PFSK-1 (cell line): Measurements from ENCODE around the gene LAMA3.

Experiments used
- POLR2AphosphoS5 ChIP-seq: IDR thresholded peaks from 2 replicates; pipeline ENCODE4 v1.6.1; 2012; ENCODE audit warnings: low read depth, mild to moderate bottlenecking, control low read depth, low read length, moderate library complexity
- TAF1 ChIP-seq: IDR thresholded peaks from 2 replicates; pipeline ENCODE4 v1.6.1; 2012; ENCODE audit warnings: low read length, control low read depth, borderline replicate concordance; ENCODE audit not compliant: insufficient read depth
- TF ChIP-seq, protein P1 (sequence below), 2 experiments: IDR thresholded peaks; 2 replicates each; pipeline versions ENCODE4 v1.6.1 to v1.8.0; 2011 to 2012; ENCODE audit warnings: low read depth in 2 of 2, low read length in 2 of 2, control low read depth in 1 of 2, inconsistent platforms in 1 of 2, mild to moderate bottlenecking in 1 of 2, moderate library complexity in 1 of 2; ENCODE audit not compliant: insufficient read depth in 1 of 2

DNA sequence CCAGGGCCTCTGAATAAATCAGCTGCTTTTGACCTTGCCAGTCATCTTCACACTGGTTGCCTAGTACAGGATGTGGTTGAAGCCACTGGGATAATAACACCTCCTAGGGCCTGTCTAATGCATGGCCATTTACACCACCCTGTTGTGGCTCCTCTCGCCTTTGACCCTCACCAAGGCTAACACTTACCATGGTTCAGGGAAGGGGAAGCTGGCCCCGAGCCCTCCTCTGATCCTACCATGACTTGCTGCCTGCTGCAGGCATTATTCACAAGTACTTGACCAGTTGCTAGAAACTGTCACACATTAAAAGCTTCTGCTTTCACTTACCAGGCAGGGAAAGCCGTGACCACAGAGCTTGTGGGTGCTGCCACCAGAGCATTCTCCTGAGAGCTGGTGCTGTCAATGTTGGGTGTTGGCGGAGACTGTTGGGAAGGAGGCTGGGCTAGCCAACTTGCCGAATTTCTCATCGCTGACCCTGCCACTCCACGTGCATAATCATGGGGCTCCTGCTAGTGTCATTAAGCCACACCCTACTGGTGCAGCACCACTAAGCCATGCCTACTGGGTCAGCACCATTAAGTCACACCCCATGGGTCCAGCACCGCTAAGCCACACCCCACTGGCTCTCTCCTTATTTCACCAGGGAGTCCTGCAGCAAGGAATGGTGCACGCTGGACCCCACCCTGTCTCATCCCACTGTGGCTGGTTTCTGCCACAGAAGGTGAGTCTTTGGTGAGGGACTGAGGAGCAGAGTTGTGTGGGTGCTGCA, 278.3 kb downstream of the LAMA3 start:
- TF ChIP-seq POLR2AphosphoS5 (no peak), TAF1 (no peak)
- TF ChIP-seq, protein P1, sequence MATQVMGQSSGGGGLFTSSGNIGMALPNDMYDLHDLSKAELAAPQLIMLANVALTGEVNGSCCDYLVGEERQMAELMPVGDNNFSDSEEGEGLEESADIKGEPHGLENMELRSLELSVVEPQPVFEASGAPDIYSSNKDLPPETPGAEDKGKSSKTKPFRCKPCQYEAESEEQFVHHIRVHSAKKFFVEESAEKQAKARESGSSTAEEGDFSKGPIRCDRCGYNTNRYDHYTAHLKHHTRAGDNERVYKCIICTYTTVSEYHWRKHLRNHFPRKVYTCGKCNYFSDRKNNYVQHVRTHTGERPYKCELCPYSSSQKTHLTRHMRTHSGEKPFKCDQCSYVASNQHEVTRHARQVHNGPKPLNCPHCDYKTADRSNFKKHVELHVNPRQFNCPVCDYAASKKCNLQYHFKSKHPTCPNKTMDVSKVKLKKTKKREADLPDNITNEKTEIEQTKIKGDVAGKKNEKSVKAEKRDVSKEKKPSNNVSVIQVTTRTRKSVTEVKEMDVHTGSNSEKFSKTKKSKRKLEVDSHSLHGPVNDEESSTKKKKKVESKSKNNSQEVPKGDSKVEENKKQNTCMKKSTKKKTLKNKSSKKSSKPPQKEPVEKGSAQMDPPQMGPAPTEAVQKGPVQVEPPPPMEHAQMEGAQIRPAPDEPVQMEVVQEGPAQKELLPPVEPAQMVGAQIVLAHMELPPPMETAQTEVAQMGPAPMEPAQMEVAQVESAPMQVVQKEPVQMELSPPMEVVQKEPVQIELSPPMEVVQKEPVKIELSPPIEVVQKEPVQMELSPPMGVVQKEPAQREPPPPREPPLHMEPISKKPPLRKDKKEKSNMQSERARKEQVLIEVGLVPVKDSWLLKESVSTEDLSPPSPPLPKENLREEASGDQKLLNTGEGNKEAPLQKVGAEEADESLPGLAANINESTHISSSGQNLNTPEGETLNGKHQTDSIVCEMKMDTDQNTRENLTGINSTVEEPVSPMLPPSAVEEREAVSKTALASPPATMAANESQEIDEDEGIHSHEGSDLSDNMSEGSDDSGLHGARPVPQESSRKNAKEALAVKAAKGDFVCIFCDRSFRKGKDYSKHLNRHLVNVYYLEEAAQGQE (IDR thresholded peaks at IDR 0.05; ENCODE audit: insufficient read depth in 1 of 2, low read depth in 2 of 2, low read length in 2 of 2), result no peak
